GM12801 (cell line): ENCODE results near the gene PRR3.

ENCODE experiments used
- CTCF ChIP-seq: IDR thresholded peaks from one replicate; pipeline ENCODE4 v1.5.1; 2011; ENCODE audit warnings: control low read depth; ENCODE audit not compliant: insufficient read length; ENCODE audit errors: extremely low read depth

The PRR3 gene

GRCh38 chr6:30598912-30599624 lies 42.0 kb downstream of the PRR3 start:
- no peak for TF ChIP-seq CTCF

- TF ChIP-seq CTCF: no peak
Measured at GRCh38 chr6:30599625-30600324, 42.7 kb downstream of the PRR3 start.

GRCh38 chr6:30600451-30600961 lies 43.4 kb downstream of the PRR3 start:
- TF ChIP-seq CTCF: no peak

GRCh38 chr6:30601436-30601814 lies 44.3 kb downstream of the PRR3 start:
- no peak for TF ChIP-seq CTCF

DNA sequence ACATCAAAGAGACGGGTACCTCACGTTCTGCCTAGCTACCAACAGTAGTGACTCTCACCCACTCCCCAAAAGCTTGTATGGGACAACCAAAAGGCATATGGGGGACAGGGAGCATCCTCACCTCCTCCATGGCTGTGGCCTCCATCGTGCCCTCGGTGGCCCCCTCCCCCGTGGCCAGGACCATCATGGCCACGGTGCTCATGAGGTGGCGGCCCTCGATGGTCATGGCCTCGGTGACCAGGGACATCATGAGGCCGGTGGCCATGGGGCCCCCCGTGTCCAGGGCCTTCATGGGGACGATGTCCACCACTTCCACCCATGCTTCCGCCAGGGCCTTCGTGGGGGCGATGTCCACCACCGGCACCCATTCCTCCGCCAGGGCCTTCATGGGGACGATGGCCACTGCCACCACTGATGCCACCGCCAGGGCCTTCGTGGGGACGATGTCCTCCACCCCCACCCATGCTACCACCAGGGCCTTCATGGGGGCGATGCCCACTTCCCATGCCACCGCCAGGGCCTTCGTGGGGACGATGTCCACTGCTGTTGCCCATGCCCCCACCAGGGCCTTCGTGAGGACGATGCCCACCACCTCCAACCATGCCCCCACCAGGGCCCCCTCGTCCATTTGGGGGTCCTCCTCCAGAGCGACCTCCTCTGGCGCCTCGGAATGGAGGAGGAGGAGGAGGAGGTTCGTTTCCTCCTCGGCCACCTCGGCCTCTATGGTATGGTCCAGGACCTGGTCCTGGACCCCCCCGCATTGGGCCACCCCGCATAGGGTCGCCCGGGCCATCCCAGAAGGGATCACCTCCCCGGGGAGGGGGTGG lies 44.9 kb downstream of the PRR3 start:
- no peak for TF ChIP-seq CTCF

- no peak for TF ChIP-seq CTCF
Measured at GRCh38 chr6:30603961-30604360, 46.9 kb downstream of the PRR3 start.

DNA sequence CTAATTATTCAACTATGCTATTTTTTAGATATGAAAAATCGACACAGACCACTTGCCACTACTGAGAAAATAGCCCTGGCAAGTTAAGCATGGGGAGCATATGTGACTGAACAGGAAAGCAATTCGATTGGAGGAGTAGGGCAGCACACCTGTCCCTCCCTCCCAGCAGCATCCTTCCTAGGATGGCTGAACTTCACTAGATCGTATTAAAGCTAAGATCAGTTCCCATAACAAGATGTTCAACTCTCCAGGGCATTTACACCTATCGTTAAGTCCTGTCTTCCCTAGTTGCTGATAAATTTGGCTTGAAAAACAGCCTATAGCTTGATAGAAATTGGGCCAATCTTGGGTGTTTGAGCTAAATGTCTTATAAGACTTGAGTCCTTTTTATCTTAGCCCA lies 53.0 kb downstream of the PRR3 start:
- TF ChIP-seq CTCF: no peak
